Measurements from ENCODE around the gene SMYD2. TPM values are rescaled to one million over a fixed set of nuclear protein-coding genes. Genes with fewer than 3 reads are reported as not detected.
A peak's percentile ranks its signal among the peaks of the same experiment; 100 is the strongest.

Gene SMYD2
- total and polyA plus RNA-seq, 8 donors: 12.9 to 26.3 (median 16.8) TPM

GRCh38 chr1:214260561-214261205 lies 20.3 kb upstream of the SMYD2 start:
- WGBS, 2 donors: 49 to 58% methylated on average over 3 of the region's 3 CpGs
- no peaks in the 10 kb centered on the region for H3K9me3 ChIP-seq
- H3K27me3 ChIP-seq: peaks cover 0 to 4% (median 0%) of the 10 kb centered on the region in 4 donors
- intact Hi-C loops (cut with DNase I): loop anchor here in 1 of 3 donors (5.0 kb wide), 1 partner anchor 72 kb away; no protein-coding TSS in a partner anchor
- ATAC-seq: no peak
- FAIRE-seq: no peak
- H3K4me1 ChIP-seq: no peaks in the 10 kb centered on the region
- no peak overlapping the region for H3K27ac ChIP-seq
- no peak overlapping the region for H3K4me3 ChIP-seq
- H3K36me3 ChIP-seq: no peaks in the 10 kb centered on the region
- DNase-seq: no peak
- TF ChIP-seq, protein P1, sequence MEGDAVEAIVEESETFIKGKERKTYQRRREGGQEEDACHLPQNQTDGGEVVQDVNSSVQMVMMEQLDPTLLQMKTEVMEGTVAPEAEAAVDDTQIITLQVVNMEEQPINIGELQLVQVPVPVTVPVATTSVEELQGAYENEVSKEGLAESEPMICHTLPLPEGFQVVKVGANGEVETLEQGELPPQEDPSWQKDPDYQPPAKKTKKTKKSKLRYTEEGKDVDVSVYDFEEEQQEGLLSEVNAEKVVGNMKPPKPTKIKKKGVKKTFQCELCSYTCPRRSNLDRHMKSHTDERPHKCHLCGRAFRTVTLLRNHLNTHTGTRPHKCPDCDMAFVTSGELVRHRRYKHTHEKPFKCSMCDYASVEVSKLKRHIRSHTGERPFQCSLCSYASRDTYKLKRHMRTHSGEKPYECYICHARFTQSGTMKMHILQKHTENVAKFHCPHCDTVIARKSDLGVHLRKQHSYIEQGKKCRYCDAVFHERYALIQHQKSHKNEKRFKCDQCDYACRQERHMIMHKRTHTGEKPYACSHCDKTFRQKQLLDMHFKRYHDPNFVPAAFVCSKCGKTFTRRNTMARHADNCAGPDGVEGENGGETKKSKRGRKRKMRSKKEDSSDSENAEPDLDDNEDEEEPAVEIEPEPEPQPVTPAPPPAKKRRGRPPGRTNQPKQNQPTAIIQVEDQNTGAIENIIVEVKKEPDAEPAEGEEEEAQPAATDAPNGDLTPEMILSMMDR (IDR thresholded peaks at IDR 0.05): no peak

- intact Hi-C loops (cut with DNase I): loop anchor here in 1 of 3 donors (5.0 kb wide), 1 partner anchor 71 kb away; no protein-coding TSS in a partner anchor
- Histone ChIP-seq H3K27ac (no peak overlapping the region), H3K27me3 (peaks cover 0 to 4% (median 0%) of the 10 kb centered on the region in 4 donors), H3K9me3 (no peaks in the 10 kb centered on the region), H3K4me1 (no peaks in the 10 kb centered on the region), H3K4me3 (no peak overlapping the region), H3K36me3 (no peaks in the 10 kb centered on the region)
- DNase-seq (peak; percentile 64 to 93 (median 85)), FAIRE-seq (no peak), ATAC-seq (peak; percentile 97 to 100 (median 100))
- TF ChIP-seq, protein P1 (IDR thresholded peaks at IDR 0.05): peak; percentile 87 to 98 (median 92)
- 5 to 7% methylated on average over 15 of the region's 15 CpGs for WGBS, 2 donors
Observed at GRCh38 chr1:214261206-214262123, 19.5 kb upstream of the SMYD2 start.

- TF ChIP-seq, protein P1 (IDR thresholded peaks at IDR 0.05): no peak
- Histone ChIP-seq H3K36me3 (no peaks in the 10 kb centered on the region), H3K4me1 (no peaks in the 10 kb centered on the region), H3K9me3 (no peaks in the 10 kb centered on the region), H3K27me3 (peaks cover 0 to 16% (median 0%) of the 10 kb centered on the region in 4 donors), H3K27ac (no peak overlapping the region), H3K4me3 (no peak overlapping the region)
- DNase-seq: no peak
- no peak for FAIRE-seq
- intact Hi-C loops (cut with DNase I): loop anchor here in 1 of 3 donors (5.0 kb wide), 1 partner anchor 68 kb away; no protein-coding TSS in a partner anchor
- ATAC-seq: no peak
- WGBS, 2 donors: 55 to 61% methylated on average over 4 of the region's 4 CpGs
Observed at GRCh38 chr1:214264196-214264595, 16.8 kb upstream of the SMYD2 start.

DNA sequence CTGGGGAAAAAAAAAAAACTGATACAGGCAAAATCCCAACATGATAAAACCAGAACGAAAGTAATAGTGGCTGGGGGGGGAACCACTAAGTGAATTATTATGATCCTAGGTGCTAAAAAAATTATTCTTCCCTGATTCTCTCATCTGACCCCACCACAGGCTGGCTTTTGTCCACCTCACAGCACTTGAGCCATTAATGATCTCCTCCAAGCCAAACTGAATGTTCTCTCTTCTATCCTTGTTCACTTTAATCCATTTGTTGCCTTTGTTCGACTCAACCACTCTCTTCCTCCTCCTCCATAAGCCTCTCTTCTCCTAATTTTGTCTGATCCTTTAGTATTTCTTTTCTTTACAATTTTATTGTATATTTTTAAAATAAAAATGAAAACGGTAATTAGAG lies 16.0 kb upstream of the SMYD2 start:
- ATAC-seq (no peak), FAIRE-seq (no peak), DNase-seq (no peak)
- Histone ChIP-seq H3K36me3 (no peaks in the 10 kb centered on the region), H3K9me3 (no peaks in the 10 kb centered on the region), H3K4me3 (no peak overlapping the region), H3K27me3 (peaks cover 0 to 16% (median 0%) of the 10 kb centered on the region in 4 donors), H3K27ac (no peak overlapping the region), H3K4me1 (no peaks in the 10 kb centered on the region)
- TF ChIP-seq, protein P1 (IDR thresholded peaks at IDR 0.05): no peak
- WGBS, 2 donors: 43 to 44% methylated on average over 3 of the region's 3 CpGs
- intact Hi-C loops (cut with DNase I): loop anchor here in 1 of 3 donors (5.0 kb wide), 1 partner anchor 67 kb away; no protein-coding TSS in a partner anchor

Measured in pancreas (tissue), 10 donors.